Measurements from ENCODE around the gene RPS6KB2.

DNA sequence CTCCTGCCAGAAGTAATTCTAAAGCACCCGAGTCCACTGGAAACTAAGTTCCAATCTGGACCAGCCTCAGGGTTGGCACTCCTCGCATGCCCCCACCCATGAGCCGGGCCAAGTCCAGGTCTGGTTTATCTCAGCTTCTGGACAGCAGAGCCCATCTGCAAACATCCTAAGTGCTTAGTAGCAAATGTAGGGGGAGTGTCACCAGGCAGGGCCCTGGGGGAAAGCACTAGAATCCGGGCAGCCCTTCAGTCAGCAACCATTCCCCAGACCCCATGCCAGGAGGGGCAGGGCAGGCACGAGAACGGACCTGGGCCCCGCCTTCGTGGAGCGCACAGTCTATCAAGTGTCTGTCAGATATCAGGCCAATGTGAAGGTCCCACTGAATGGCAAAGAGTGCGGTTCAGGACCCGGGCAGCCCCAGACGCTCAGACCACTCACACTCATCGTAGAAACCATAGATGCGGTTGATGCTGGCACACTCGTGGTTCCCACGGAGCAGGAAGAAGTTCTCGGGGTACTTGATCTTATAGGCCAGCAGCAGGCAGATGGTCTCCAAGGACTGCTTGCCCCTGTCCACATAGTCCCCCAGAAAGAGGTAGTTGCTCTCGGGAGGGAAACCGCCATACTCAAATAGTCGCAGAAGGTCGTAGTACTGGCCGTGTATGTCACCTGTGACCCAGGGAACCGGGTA lies 27.9 kb upstream of the RPS6KB2 start:
- TF ChIP-seq CTCF (optimal IDR thresholded peaks at IDR 0.05 in 1 of 3, IDR thresholded peaks at IDR 0.05 in 1 of 3, conservative IDR thresholded peaks at IDR 0.05 in 1 of 3; ENCODE audit: extremely low read depth in 1 of 3, insufficient read depth in 2 of 3, low read length in 3 of 3) (no peak), EZH2 (IDR thresholded peaks at IDR 0.05; ENCODE audit: low read length) (no peak)

Measured in keratinocyte (primary cell).